ENCODE results near the gene ZIK1.

The ZIK1 gene

GRCh38 chr19:57576661-57577060 is 7.3 kb upstream of the ZIK1 start:
- Histone ChIP-seq H3K36me3 (replicated peaks) (peaks cover 35% of the 10 kb centered on the region), H3K27me3 (ENCODE audit: low read depth) (no peaks in the 10 kb centered on the region)
- in situ Hi-C loops (cut with MboI; ENCODE audit: low sequenced_read_pairs) = no loop called here

DNA sequence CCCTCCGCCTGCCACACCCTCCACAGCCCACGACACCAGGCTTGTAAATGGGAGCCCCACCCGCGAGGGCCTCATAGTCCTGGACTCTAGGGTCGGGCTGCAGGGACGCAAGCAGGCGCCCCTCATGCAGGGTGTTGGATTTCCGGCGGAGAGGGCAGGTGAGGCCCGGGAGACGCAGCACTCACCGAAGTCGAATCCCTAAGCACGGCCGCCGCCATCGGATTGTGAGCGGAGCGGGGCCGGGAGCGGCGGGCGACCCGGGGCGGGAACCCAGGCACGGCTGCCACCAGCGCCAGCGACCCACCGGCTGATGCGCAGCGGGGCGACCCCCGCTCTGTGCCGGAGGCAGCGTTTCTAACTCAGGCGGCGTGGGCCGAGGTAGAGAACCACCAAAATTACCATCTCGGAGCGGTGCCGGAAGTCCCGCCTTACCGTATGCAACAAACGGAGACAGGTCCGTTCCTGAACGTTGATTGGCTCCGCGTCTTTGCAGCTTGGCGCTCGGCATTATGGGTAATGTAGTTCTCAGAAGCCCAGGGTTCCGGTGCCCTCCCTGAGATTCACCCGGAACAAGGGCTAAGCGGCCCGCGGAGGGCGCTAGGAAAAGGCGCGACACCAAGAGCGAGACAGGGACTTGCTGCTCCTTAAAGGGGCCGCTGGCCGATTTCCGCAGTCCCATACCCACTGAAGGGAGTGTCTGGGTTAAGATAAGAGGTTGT is 5.3 kb upstream of the ZIK1 start, which contains the start of gene ZNF416:
ZNF416 (minus strand) TSS at position 425 of the 719 bp plus-strand sequence; CDS start at position 218, 207 bp downstream.
- peak; percentile 94 to 96 for DNase-seq (ENCODE audit: low spot score in 2 of 2)
- H3K9me3 ChIP-seq = peaks cover 21% of the 10 kb centered on the region
- H3K36me3 ChIP-seq (replicated peaks) = peaks cover 21% of the 10 kb centered on the region
- H3K27me3 ChIP-seq (ENCODE audit: low read depth) = no peaks in the 10 kb centered on the region
- H3K4me3 ChIP-seq = peak within 1 kb of the TSS; percentile 67
- H3K4me1 ChIP-seq = no peaks in the 10 kb centered on the region; the same call in 1 of the 2 replicates
- in situ Hi-C loops (cut with MboI; ENCODE audit: low sequenced_read_pairs) = no loop called here

More at GRCh38 chr19:57576661-57577060, 7.3 kb upstream of the ZIK1 start:
- Histone ChIP-seq H3K4me3 (no peak overlapping the region), H3K9me3 (peaks cover 35% of the 10 kb centered on the region), H3K4me1 (no peaks in the 10 kb centered on the region; the same call in 1 of the 2 replicates)
- DNase-seq (ENCODE audit: low spot score in 2 of 2) = no peak

DNA sequence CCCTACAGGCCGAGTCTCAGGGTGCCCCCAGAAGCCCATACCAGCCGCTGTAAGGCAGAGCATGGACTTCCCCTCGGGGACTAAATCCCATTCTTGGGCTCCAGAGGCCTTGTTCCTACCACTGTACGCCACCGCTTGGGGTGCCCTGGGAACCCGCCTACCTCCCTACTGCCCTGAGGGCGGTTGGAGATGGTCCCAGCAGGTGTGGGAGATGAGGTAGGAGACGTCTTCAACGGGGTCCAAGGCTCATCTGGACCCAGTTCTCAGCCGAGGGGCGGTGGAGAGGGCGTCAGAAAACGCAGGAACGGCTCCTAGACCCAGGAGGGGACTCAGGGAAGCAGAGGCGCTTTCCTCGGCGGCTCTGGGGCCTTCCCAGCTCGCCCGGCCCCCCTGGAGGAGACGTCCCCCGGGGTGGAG is 833 bp upstream of the ZIK1 start:
- Histone ChIP-seq H3K4me3 (no peak overlapping the region), H3K36me3 (replicated peaks) (no peaks in the 10 kb centered on the region), H3K4me1 (no peaks in the 10 kb centered on the region; the same call in 1 of the 2 replicates), H3K27me3 (ENCODE audit: low read depth) (no peaks in the 10 kb centered on the region), H3K9me3 (no peaks in the 10 kb centered on the region)
- in situ Hi-C loops (cut with MboI; ENCODE audit: low sequenced_read_pairs) = no loop called here
- DNase-seq (ENCODE audit: low spot score in 2 of 2) = no peak

GRCh38 chr19:57587529-57587928 is 3.6 kb downstream of the ZIK1 start:
- Histone ChIP-seq H3K27me3 (ENCODE audit: low read depth) (no peaks in the 10 kb centered on the region), H3K9me3 (peaks cover 2% of the 10 kb centered on the region; the same call in 1 of the 2 replicates), H3K36me3 (replicated peaks) (no peaks in the 10 kb centered on the region), H3K4me1 (no peaks in the 10 kb centered on the region), H3K4me3 (no peak overlapping the region)
- in situ Hi-C loops (cut with MboI; ENCODE audit: low sequenced_read_pairs) = no loop called here
- DNase-seq (ENCODE audit: low spot score in 2 of 2) = no peak

DNA sequence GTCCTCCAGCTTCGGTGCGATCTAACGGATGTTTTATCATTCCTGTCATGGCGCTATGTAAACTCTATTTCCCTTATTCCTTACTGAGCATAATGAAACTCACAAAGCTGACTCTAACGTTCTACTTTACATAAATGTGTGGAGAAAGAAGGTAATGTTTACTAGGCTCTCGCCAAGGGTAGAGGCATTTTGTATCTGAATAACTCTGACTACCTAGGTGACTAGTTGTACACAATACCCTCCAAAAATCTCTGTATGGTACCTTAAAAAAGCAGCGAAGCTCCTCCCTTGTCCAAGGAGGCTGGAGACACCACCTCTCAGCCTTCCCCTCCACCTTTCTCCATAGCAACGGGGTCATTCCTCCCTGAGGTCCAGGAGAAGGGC is 15.4 kb downstream of the ZIK1 start:
- in situ Hi-C loops (cut with MboI; ENCODE audit: low sequenced_read_pairs) = no loop called here
- Histone ChIP-seq H3K9me3 (peaks cover 13% of the 10 kb centered on the region; the same call in 1 of the 2 replicates), H3K27me3 (ENCODE audit: low read depth) (no peaks in the 10 kb centered on the region), H3K4me1 (peaks cover 4% of the 10 kb centered on the region), H3K4me3 (peak overlapping the region; percentile 81), H3K36me3 (replicated peaks) (0 out of 2 replicates have a peak, but pooled peaks cover 2% of the 10 kb centered on the region)
- no peak for DNase-seq (ENCODE audit: low spot score in 2 of 2)

- peak; percentile 75 to 94 for DNase-seq (ENCODE audit: low spot score in 2 of 2)
- H3K4me1 ChIP-seq = peaks cover 4% of the 10 kb centered on the region
- peaks cover 13% of the 10 kb centered on the region; the same call in 1 of the 2 replicates for H3K9me3 ChIP-seq
- in situ Hi-C loops (cut with MboI; ENCODE audit: low sequenced_read_pairs) = no loop called here
- no peaks in the 10 kb centered on the region for H3K27me3 ChIP-seq (ENCODE audit: low read depth)
- peaks cover 2% of the 10 kb centered on the region; the same call in 1 of the 2 replicates for H3K36me3 ChIP-seq (replicated peaks)
- H3K4me3 ChIP-seq = peak within 1 kb of the TSS; percentile 81
Observed at GRCh38 chr19:57599761-57600383, 15.9 kb downstream of the ZIK1 start, which contains the start of gene ZNF530. Gene ZNF530 (plus strand): TSS chr19:57599885. CDS start chr19:57604346, 4,461 bp downstream.

DNA sequence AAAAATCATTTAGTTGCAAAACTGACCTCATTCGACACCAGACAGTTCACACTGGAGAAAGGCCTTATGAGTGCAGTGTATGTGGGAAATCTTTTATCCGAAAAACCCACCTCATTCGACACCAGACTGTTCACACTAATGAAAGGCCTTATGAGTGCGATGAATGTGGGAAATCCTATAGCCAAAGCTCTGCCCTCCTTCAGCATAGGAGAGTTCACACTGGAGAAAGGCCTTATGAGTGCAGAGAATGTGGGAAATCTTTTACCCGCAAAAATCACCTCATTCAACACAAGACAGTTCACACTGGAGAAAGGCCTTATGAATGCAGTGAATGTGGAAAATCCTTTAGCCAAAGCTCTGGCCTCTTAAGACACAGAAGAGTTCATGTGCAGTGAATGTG is 23.0 kb downstream of the ZIK1 start:
- in situ Hi-C loops (cut with MboI; ENCODE audit: low sequenced_read_pairs) = no loop called here
- Histone ChIP-seq H3K36me3 (replicated peaks) (peaks cover 15% of the 10 kb centered on the region), H3K9me3 (peaks cover 8% of the 10 kb centered on the region), H3K27me3 (ENCODE audit: low read depth) (no peaks in the 10 kb centered on the region), H3K4me3 (no peak overlapping the region), H3K4me1 (no peaks in the 10 kb centered on the region)
- no peak for DNase-seq (ENCODE audit: low spot score in 2 of 2)

DNA sequence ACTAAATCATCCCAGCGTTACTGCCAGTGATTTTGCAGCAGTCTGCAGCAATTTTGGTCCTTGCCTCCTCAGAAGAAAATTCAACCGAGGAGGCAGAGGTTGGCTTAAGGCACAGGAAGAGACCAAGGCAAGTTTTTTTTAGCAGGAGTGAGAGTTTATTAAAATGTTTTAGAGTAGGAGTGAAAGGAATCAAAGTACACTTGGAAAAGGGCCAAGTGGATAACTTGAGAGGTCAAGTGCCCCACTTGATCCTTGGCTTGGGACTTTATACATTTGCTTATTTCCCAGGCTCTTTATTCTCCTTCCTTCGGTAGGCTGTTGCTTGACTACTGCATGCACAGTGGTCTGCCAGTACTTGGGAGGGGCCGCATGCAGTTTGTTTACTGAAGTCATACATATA is 27.2 kb downstream of the ZIK1 start:
- in situ Hi-C loops (cut with MboI; ENCODE audit: low sequenced_read_pairs) = no loop called here
- peaks cover 3% of the 10 kb centered on the region for H3K4me1 ChIP-seq
- no peak overlapping the region for H3K4me3 ChIP-seq
- H3K9me3 ChIP-seq = peaks cover 26% of the 10 kb centered on the region
- no peaks in the 10 kb centered on the region for H3K27me3 ChIP-seq (ENCODE audit: low read depth)
- H3K36me3 ChIP-seq (replicated peaks) = peaks cover 22% of the 10 kb centered on the region
- DNase-seq (ENCODE audit: low spot score in 2 of 2) = no peak

GRCh38 chr19:57613941-57614743 is 30.2 kb downstream of the ZIK1 start, which contains the start of gene ZNF134:
Gene ZNF134 (plus strand): TSS chr19:57614242. CDS start chr19:57619469, 5,227 bp downstream.
- peaks cover 38% of the 10 kb centered on the region for H3K36me3 ChIP-seq (replicated peaks)
- peaks cover 42% of the 10 kb centered on the region for H3K9me3 ChIP-seq
- H3K27me3 ChIP-seq (ENCODE audit: low read depth) = no peaks in the 10 kb centered on the region
- peak within 1 kb of the TSS; percentile 84 for H3K4me3 ChIP-seq
- DNase-seq (ENCODE audit: low spot score in 2 of 2) = peak; percentile 82 to 93
- H3K4me1 ChIP-seq = peaks cover 3% of the 10 kb centered on the region
- in situ Hi-C loops (cut with MboI; ENCODE audit: low sequenced_read_pairs) = no loop called here

DNA sequence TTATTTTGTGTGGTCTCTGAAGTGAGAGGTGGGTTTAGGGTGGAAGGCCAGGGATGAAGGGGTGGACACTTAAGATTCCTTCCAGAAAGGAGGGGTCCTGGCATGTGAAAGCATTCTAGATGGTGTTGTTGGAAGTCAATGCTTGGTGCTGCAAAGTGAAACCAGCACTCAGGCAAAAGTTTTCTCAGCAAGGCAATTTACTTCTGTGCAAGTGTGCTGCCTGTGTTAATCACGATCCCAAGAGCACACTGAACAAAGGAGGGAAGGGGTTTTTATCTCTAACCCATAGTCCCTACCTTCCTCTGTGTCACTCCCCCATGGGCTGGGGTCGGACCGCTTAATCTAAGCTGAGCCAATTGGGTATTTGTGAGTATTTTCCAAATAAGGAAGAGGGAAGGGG is 31.4 kb downstream of the ZIK1 start:
- Histone ChIP-seq H3K4me3 (no peak overlapping the region; the same call in 1 of the 2 replicates), H3K4me1 (peaks cover 3% of the 10 kb centered on the region), H3K9me3 (peaks cover 47% of the 10 kb centered on the region), H3K36me3 (replicated peaks) (peaks cover 50% of the 10 kb centered on the region), H3K27me3 (ENCODE audit: low read depth) (no peaks in the 10 kb centered on the region)
- in situ Hi-C loops (cut with MboI; ENCODE audit: low sequenced_read_pairs) = no loop called here
- DNase-seq (ENCODE audit: low spot score in 2 of 2) = no peak

GRCh38 chr19:57620673-57621348 is 36.9 kb downstream of the ZIK1 start:
- H3K9me3 ChIP-seq = peaks cover 64% of the 10 kb centered on the region
- no peaks in the 10 kb centered on the region for H3K27me3 ChIP-seq (ENCODE audit: low read depth)
- H3K36me3 ChIP-seq (replicated peaks) = peaks cover 62% of the 10 kb centered on the region
- in situ Hi-C loops (cut with MboI; ENCODE audit: low sequenced_read_pairs) = no loop called here
- DNase-seq (ENCODE audit: low spot score in 2 of 2) = no peak
- no peaks in the 10 kb centered on the region for H3K4me1 ChIP-seq
- no peak overlapping the region for H3K4me3 ChIP-seq

DNA sequence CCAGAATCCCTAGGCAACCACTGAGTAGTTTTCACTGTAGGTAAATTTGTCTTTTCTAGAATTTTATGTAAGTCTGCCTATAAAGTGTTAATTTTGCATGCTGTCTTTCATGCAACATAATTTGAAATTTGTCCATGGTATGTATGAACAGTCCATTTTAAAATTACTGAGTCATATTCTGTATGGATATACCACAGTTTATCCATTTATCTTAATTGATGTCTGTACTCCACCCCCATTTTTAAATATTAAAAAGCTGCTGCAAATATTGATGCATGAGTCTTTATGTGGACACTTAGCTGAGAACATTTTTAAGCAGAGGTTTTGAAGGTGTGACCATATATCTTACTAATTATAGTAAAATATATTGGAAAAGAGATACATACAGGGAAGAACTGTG is 39.1 kb downstream of the ZIK1 start:
- H3K4me1 ChIP-seq = no peaks in the 10 kb centered on the region
- H3K27me3 ChIP-seq (ENCODE audit: low read depth) = no peaks in the 10 kb centered on the region
- in situ Hi-C loops (cut with MboI; ENCODE audit: low sequenced_read_pairs) = no loop called here
- H3K4me3 ChIP-seq = no peak overlapping the region
- H3K36me3 ChIP-seq (replicated peaks) = peaks cover 39% of the 10 kb centered on the region
- peaks cover 44% of the 10 kb centered on the region for H3K9me3 ChIP-seq
- DNase-seq (ENCODE audit: low spot score in 2 of 2) = no peak
